ENCODE measurements around the gene PDE4D.

DNA sequence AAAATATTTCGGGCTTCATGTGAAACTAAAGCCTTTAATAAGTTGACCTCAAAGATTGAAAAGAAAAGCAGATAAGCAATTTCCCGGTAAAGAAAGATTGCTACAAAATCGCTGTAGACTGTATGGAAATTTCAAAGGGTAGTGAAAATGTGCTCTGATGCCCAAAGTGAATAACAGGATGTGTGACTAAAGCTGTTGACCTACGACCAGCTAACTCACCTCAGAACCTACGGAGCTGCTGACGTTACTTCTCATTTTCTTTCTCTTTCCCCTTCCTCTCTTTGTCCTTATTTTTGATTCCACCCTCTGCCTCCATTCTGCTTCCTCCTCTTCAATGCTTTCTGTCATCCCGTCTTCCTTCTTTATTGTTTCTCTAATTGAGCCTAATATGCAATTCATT lies 103.2 kb downstream of the PDE4D start:
- TF ChIP-seq, protein P1, sequence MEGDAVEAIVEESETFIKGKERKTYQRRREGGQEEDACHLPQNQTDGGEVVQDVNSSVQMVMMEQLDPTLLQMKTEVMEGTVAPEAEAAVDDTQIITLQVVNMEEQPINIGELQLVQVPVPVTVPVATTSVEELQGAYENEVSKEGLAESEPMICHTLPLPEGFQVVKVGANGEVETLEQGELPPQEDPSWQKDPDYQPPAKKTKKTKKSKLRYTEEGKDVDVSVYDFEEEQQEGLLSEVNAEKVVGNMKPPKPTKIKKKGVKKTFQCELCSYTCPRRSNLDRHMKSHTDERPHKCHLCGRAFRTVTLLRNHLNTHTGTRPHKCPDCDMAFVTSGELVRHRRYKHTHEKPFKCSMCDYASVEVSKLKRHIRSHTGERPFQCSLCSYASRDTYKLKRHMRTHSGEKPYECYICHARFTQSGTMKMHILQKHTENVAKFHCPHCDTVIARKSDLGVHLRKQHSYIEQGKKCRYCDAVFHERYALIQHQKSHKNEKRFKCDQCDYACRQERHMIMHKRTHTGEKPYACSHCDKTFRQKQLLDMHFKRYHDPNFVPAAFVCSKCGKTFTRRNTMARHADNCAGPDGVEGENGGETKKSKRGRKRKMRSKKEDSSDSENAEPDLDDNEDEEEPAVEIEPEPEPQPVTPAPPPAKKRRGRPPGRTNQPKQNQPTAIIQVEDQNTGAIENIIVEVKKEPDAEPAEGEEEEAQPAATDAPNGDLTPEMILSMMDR (IDR thresholded peaks at IDR 0.05) = no peak
- TF ChIP-seq POLR2A (IDR thresholded peaks at IDR 0.05) (no peak), EP300 (IDR thresholded peaks at IDR 0.05) (no peak)

All from tibial nerve (tissue), 4 donors.